Heart right ventricle (tissue), 16 donors: Measurements from ENCODE around the gene AQP2. TPM values are rescaled to one million over a fixed set of nuclear protein-coding genes. Genes with fewer than 3 reads are reported as not detected.

Experiments
- ATAC-seq, 8 donors: fragments of 200-7000 bp; cut with Tn5 transposase; one replicate each; pipeline ENCODE4 v1.9.1; 2020; ENCODE audit warnings: mild to moderate bottlenecking in 8 of 8, moderate library complexity in 8 of 8, moderate number of reproducible peaks in 1 of 8
- DNase-seq, 2 donors: peaks; one replicate each; pipeline ENCODE4 v3.0.0-alpha.2; 2020
- H3K27ac ChIP-seq, 10 donors: fragments of 200-600 bp; sonication (generic) in 2 of 10; one replicate each; pipeline versions ENCODE4 v1.5.0 to v1.8.0; 2020 to 2022; ENCODE audit warnings: mild to moderate bottlenecking in 3 of 10
- H3K27me3 ChIP-seq, 7 donors: fragments of 200-600 bp; one replicate each; pipeline ENCODE4 v1.8.0; 2021 to 2022; ENCODE audit warnings: mild to moderate bottlenecking in 2 of 7
- H3K36me3 ChIP-seq, 9 donors: fragments of 200-600 bp; sonication (generic) in 1 of 9; one replicate each; pipeline versions ENCODE4 v1.5.0 to v1.8.0; 2020 to 2022; ENCODE audit warnings: mild to moderate bottlenecking in 2 of 9
- H3K4me1 ChIP-seq, 9 donors: fragments of 200-600 bp; sonication (generic) in 1 of 9; one replicate each; pipeline versions ENCODE4 v1.5.0 to v1.8.0; 2020 to 2022; ENCODE audit warnings: mild to moderate bottlenecking in 4 of 9
- H3K4me3 ChIP-seq, 10 donors: fragments of 200-600 bp; sonication (generic) in 2 of 10; one replicate each; pipeline versions ENCODE4 v1.5.0 to v1.8.0; 2020 to 2022; ENCODE audit warnings: mild to moderate bottlenecking in 7 of 10, moderate library complexity in 2 of 10
- H3K9me3 ChIP-seq, 11 donors: fragments of 200-600 bp in 10 of 11; sonication (generic) in 2 of 11; one replicate each; pipeline versions ENCODE4 v1.5.0 to v1.8.0; 2013 to 2022; ENCODE audit warnings: mild to moderate bottlenecking in 2 of 11, control low read depth in 1 of 11, moderate library complexity in 1 of 11
- WGBS, 2 donors: extraction: QIAGEN DNeasy Blood & Tissue Kit; methylation state at CpG; one replicate each; pipeline ENCODE4 v1.1.7; 2013; ENCODE audit warnings: inconsistent platforms in 1 of 2; 5-methylcytosine and 5-hydroxymethylcytosine counted together
- intact Hi-C, 10 donors: fragments of 100-400 bp; cut with DNase I; formaldehyde crosslinking; loops; one replicate each; pipeline versions ENCODE4 v1.11.1 to v1.14.2; 2022
- polyA plus RNA-seq, 2 donors: library from polyadenylated mRNA; stranded (reverse); fragments of 200-250 nt; gene quantifications; one replicate each; pipeline ENCODE4 v1.2.3, GENCODE V29; 2013
- total RNA-seq, 10 donors: library from RNA; stranded (reverse); fragmentation: NEBNext Ultra II Directional in 3 of 10; extraction: Animal tissue kit (Norgen Biotek cat#: 25700) in 3 of 10; gene quantifications; one replicate each; pipeline versions ENCODE4 v1.2.1 to v1.2.4, GENCODE V29; 2021 to 2023
- TF ChIP-seq, protein P1 (sequence below), 9 donors: fragments of 200-600 bp; sonication (generic) in 2 of 9; IDR thresholded peaks; one replicate each; pipeline versions ENCODE4 v1.5.0 to v1.8.0; 2021 to 2022; ENCODE audit warnings: antibody characterized with exemption in 9 of 9, mild to moderate bottlenecking in 5 of 9, moderate library complexity in 1 of 9
- donor health status: Arrhythmogenic right ventricular cardiomyopathy.
- donor health status: ischemic (EF 13 %, LVEDD 7.1; RV severe dilation, severe dysfunction).
- donor health status: healthy with polysubstance abuse.
- donor health status: DM: no; HTN: yes; CAD: no.
- donor health status: DM: no; HTN: no; CAD: no.
- donor health status: ischemic (EF 25% LVEDD 6.9; RV normal size, moderate dysfunction).
- donor health status: ischemic (EF 25% LVEDD 5.7; RV mildly dilated, moderate dysfunction).
- donor health status: healthy.
- donor health status: DM: yes; HTN: yes; CAD: no.
- donor health status: Ischemic cardiomyopathy.
- donor health status: ischemic (EF 35%, LVEDD 5.7; RV mildly dilated, moderate dysfunction).
- donor health status: nonischemic (EF 11% LVEDD 7.7; RV severe dilation, severe dysfunction).
- donor health status: DM: yes; HTN: yes; CAD: no.
- donor health status: PGD.
- donor health status: ischemic (EF 29% LVEDD 5.4; RV normal size, mild dysfunction).
- donor health status: nonischemic (EF 23%, LVEDD 6.1; RV moderate dilation, normal function).

Gene AQP2
- total and polyA plus RNA-seq, 12 donors = 0.04 TPM; not detected in 11

DNA sequence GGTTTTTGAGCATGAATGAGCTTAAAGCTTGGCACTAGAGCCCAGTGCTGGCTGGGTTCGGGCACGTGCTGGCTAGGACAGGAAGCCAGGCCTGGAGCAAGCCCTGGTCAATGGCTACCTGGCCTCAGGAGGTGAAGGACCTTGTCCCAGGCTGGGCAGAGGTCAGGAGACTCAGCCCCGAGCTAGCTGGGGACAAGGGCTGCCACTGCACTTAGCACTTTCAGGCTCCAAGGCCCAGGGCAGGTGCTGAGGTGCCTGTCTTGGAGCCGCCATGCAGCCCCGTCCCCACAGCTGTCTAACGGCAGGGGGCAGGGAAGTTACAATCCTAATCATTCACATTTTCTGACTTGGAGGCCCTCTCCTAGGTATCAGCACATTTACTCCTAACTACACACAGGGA lies 17.9 kb downstream of the AQP2 start:
- no peak for ATAC-seq
- no peak overlapping the region for H3K27ac ChIP-seq

DNA sequence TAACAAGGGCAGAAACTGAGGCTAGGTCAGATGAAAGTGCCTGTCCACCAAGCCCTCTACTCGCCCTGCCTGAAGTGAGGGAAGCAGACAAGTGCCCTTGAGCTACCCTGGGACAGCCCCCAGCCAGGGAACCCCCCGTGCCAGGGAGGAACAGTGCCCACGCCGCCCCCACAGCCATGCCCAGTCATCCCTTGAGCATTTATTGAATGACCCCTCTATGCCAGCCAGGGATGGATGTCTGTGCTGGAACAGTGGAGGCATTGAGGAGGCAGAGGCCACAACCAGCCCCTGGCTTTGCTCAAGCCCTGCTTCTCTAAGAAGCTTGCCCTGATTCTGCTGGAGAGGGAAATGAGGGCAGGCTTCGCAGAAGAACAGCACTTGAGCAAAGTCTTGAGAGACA lies 18.5 kb downstream of the AQP2 start:
- intact Hi-C loops = loop anchor here (5.0 to 10.0 kb wide), 6 partner anchors 88 to 298 kb away; partner anchors contain the start of gene ASIC1 (in 5 of the 10)
- Histone ChIP-seq H3K36me3 (no peaks in the 10 kb centered on the region), H3K4me1 (peaks cover 5 to 15% (median 9%) of the 10 kb centered on the region in 9 donors), H3K27ac (no peak overlapping the region), H3K4me3 (no peak overlapping the region), H3K27me3 (peaks cover 0 to 51% (median 32%) of the 10 kb centered on the region in 7 donors), H3K9me3 (no peaks in the 10 kb centered on the region)
- DNase-seq (no peak), ATAC-seq (no peak)
- TF ChIP-seq, protein P1, sequence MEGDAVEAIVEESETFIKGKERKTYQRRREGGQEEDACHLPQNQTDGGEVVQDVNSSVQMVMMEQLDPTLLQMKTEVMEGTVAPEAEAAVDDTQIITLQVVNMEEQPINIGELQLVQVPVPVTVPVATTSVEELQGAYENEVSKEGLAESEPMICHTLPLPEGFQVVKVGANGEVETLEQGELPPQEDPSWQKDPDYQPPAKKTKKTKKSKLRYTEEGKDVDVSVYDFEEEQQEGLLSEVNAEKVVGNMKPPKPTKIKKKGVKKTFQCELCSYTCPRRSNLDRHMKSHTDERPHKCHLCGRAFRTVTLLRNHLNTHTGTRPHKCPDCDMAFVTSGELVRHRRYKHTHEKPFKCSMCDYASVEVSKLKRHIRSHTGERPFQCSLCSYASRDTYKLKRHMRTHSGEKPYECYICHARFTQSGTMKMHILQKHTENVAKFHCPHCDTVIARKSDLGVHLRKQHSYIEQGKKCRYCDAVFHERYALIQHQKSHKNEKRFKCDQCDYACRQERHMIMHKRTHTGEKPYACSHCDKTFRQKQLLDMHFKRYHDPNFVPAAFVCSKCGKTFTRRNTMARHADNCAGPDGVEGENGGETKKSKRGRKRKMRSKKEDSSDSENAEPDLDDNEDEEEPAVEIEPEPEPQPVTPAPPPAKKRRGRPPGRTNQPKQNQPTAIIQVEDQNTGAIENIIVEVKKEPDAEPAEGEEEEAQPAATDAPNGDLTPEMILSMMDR (IDR thresholded peaks at IDR 0.05) = no peak
- 82 to 89% methylated on average over 5 of the region's 5 CpGs for WGBS, 2 donors

More for the DNA sequence above, 17.9 kb downstream of the AQP2 start:
- TF ChIP-seq, protein P1 (IDR thresholded peaks at IDR 0.05) = no peak
- H3K27me3 ChIP-seq = peaks cover 0 to 56% (median 29%) of the 10 kb centered on the region in 7 donors
- 88 to 97% methylated on average over 6 of the region's 6 CpGs for WGBS, 2 donors
- intact Hi-C loops = loop anchor here (5.0 to 10.0 kb wide), 6 partner anchors 89 to 299 kb away; partner anchors contain the start of gene ASIC1 (in 5 of the 10)
- H3K4me3 ChIP-seq = no peak overlapping the region
- DNase-seq = no peak
- H3K36me3 ChIP-seq = no peaks in the 10 kb centered on the region
- H3K4me1 ChIP-seq = peaks cover 5 to 14% (median 9%) of the 10 kb centered on the region in 9 donors
- no peaks in the 10 kb centered on the region for H3K9me3 ChIP-seq

DNA sequence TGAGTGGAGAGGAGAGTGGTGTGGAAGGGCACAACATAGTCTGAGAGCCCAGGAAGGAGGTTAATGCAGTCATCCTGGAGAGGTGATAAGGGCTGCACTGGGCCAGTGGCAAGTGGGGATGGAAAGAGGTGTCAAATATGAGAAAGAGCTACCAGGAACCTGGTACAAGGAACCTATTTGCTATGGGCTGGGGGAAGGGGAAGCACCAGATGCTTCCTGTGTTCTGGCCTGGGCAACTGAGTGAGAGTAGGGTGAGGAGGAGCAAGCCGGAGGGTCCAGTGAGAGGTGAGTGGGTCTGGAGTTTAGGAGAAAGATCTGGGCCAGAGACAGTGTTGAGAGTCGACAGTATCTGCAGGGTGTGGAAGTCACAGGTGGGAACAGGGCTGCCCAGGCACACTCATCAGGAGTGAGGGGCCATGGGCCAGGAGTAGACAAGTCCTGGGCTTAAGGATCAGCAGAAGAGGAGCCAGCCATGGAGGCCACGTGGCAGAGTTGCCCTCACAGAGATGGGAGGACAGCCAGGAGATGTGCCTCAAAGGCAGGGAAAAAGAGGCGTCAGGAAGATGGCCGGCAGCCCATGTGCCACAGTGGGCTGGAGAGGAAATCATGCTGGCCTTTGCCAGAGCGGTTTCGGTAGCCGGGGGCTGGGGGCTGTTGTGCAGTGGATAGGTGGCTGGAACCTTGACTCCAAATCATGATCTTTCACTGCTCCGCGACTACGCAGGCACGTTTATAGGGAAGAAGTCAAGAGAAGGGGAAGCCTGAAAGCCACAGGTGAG lies 19.3 kb downstream of the AQP2 start:
- Histone ChIP-seq H3K4me3 (no peak overlapping the region), H3K9me3 (no peaks in the 10 kb centered on the region), H3K27me3 (peaks cover 0 to 46% (median 36%) of the 10 kb centered on the region in 7 donors), H3K4me1 (peaks cover 5 to 23% (median 14%) of the 10 kb centered on the region in 9 donors), H3K36me3 (no peaks in the 10 kb centered on the region), H3K27ac (no peak overlapping the region)
- TF ChIP-seq, protein P1 (IDR thresholded peaks at IDR 0.05) = no peak
- ATAC-seq (no peak), DNase-seq (no peak)
- WGBS, 2 donors = 80% methylated on average over 12 of the region's 12 CpGs
- intact Hi-C loops = loop anchor here (5.0 to 10.0 kb wide), 7 partner anchors 57 to 297 kb away; partner anchors contain the start of genes ASIC1 (in 6 of the 10) and RACGAP1 (in 1 of the 10)

DNA sequence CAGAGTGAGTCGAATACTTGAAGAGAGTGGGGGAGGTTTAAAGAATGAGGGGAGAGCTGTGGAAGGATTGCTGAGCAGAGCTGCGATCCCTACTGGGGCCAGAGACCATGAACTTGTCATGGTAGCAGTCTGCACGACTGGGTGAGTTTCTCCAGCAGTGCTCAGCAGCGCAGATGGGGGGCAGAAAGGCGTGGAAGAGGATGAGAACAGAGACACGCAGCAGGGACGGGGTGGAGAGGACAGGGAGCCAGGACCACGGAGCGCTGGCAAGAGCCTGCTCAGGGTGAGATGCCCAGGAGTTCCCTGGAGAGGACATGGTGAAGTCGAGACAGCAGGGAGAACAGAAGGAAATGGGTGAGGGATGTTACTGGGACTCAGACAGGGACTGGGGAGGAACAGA lies 20.1 kb downstream of the AQP2 start:
- H3K27me3 ChIP-seq = peaks cover 0 to 50% (median 36%) of the 10 kb centered on the region in 7 donors
- no peaks in the 10 kb centered on the region for H3K9me3 ChIP-seq
- H3K4me1 ChIP-seq = peaks cover 5 to 31% (median 14%) of the 10 kb centered on the region in 9 donors
- DNase-seq = no peak
- H3K4me3 ChIP-seq = no peak overlapping the region
- TF ChIP-seq, protein P1 (IDR thresholded peaks at IDR 0.05) = no peak
- no peak overlapping the region for H3K27ac ChIP-seq
- H3K36me3 ChIP-seq = no peaks in the 10 kb centered on the region
- intact Hi-C loops = loop anchor here in 2 of 10 donors (5.0 kb wide), 2 partner anchors 57 to 87 kb away; partner anchors contain the start of genes ASIC1 (in 1 of the 2) and RACGAP1 (in 1 of the 2)
- WGBS, 2 donors = 61 to 67% methylated on average over 10 of the region's 10 CpGs
- no peak for ATAC-seq
